ENCODE measurements around the gene CNKSR3. TPM values are rescaled to one million over a fixed set of nuclear protein-coding genes. Genes with fewer than 3 reads are reported as not detected.

Gene CNKSR3
- total and polyA plus RNA-seq, 7 experiments from 2014 or later = 0.01 to 0.17 (median 0.16) TPM; not detected in 4

GRCh38 chr6:154474648-154475428 lies 35.6 kb downstream of the CNKSR3 start:
- Mint-ChIP-seq H3K27me3 (peaks cover 0 to 8% (median 0%) of the 10 kb centered on the region in 5 donors), H3K36me3 (no peaks in the 10 kb centered on the region), H3K4me3 (no peak overlapping the region), H3K9me3 (peaks cover 0 to 10% (median 2%) of the 10 kb centered on the region in 11 donors), H3K4me1 (peaks cover 0 to 3% (median 0%) of the 10 kb centered on the region in 7 donors), H3K27ac (no peak overlapping the region)
- ChIA-PET CTCF (no interaction called here), POLR2A (no interaction called here)
- H3K4me3 ChIP-seq (ENCODE audit: low read length) = no peak overlapping the region
- H3K9me3 ChIP-seq (ENCODE audit: control insufficient read depth in 2 of 3, low read length in 3 of 3) = no peaks in the 10 kb centered on the region
- H3K4me1 ChIP-seq (ENCODE audit: control insufficient read depth in 2 of 2, insufficient read depth in 2 of 2, low read length in 2 of 2) = no peaks in the 10 kb centered on the region
- DNase-seq = no peak
- intact Hi-C loops (cut with micrococcal nuclease) = no loop called here
- no peaks in the 10 kb centered on the region for H3K36me3 ChIP-seq (ENCODE audit: control insufficient read depth in 2 of 3, insufficient read depth in 3 of 3, low read length in 3 of 3)
- no peak for ATAC-seq
- H3K27ac ChIP-seq (ENCODE audit: low read depth, low read length) = no peak overlapping the region
- no peaks in the 10 kb centered on the region for H3K27me3 ChIP-seq (ENCODE audit: control insufficient read depth in 2 of 2, insufficient read depth in 2 of 2, low read length in 2 of 2)

GRCh38 chr6:154473324-154473723 lies 37.2 kb downstream of the CNKSR3 start:
- Histone ChIP-seq H3K4me1 (ENCODE audit: control insufficient read depth in 2 of 2, insufficient read depth in 2 of 2, low read length in 2 of 2) (no peaks in the 10 kb centered on the region), H3K36me3 (ENCODE audit: control insufficient read depth in 2 of 3, insufficient read depth in 3 of 3, low read length in 3 of 3) (no peaks in the 10 kb centered on the region), H3K9me3 (ENCODE audit: control insufficient read depth in 2 of 3, low read length in 3 of 3) (no peaks in the 10 kb centered on the region), H3K27me3 (ENCODE audit: control insufficient read depth in 2 of 2, insufficient read depth in 2 of 2, low read length in 2 of 2) (no peaks in the 10 kb centered on the region), H3K4me3 (ENCODE audit: low read length) (no peak overlapping the region), H3K27ac (ENCODE audit: low read depth, low read length) (no peak overlapping the region)
- Mint-ChIP-seq H3K9me3 (peaks cover 0 to 15% (median 2%) of the 10 kb centered on the region in 11 donors), H3K36me3 (no peaks in the 10 kb centered on the region), H3K4me1 (peaks cover 0 to 2% (median 0%) of the 10 kb centered on the region in 7 donors), H3K27ac (no peak overlapping the region), H3K4me3 (no peak overlapping the region), H3K27me3 (peaks cover 0 to 8% (median 0%) of the 10 kb centered on the region in 5 donors)
- ATAC-seq = no peak
- CTCF ChIA-PET = no interaction called here
- intact Hi-C loops (cut with micrococcal nuclease) = no loop called here
- POLR2A ChIA-PET = no interaction called here
- DNase-seq = no peak

GRCh38 chr6:154471609-154472362 lies 38.7 kb downstream of the CNKSR3 start:
- Mint-ChIP-seq H3K27me3 (peaks cover 0 to 8% (median 0%) of the 10 kb centered on the region in 5 donors), H3K36me3 (no peaks in the 10 kb centered on the region), H3K27ac (no peak overlapping the region), H3K4me1 (no peaks in the 10 kb centered on the region), H3K4me3 (no peak overlapping the region), H3K9me3 (peaks cover 0 to 15% (median 2%) of the 10 kb centered on the region in 11 donors)
- Histone ChIP-seq H3K27me3 (ENCODE audit: control insufficient read depth in 2 of 2, insufficient read depth in 2 of 2, low read length in 2 of 2) (no peaks in the 10 kb centered on the region), H3K27ac (ENCODE audit: low read depth, low read length) (no peak overlapping the region), H3K36me3 (ENCODE audit: control insufficient read depth in 2 of 3, insufficient read depth in 3 of 3, low read length in 3 of 3) (no peaks in the 10 kb centered on the region), H3K4me3 (ENCODE audit: low read length) (no peak overlapping the region), H3K9me3 (ENCODE audit: control insufficient read depth in 2 of 3, low read length in 3 of 3) (no peaks in the 10 kb centered on the region), H3K4me1 (ENCODE audit: control insufficient read depth in 2 of 2, insufficient read depth in 2 of 2, low read length in 2 of 2) (no peaks in the 10 kb centered on the region)
- CTCF ChIA-PET = no interaction called here
- intact Hi-C loops (cut with micrococcal nuclease) = no loop called here
- POLR2A ChIA-PET = no interaction called here
- ATAC-seq (no peak), DNase-seq (no peak)

DNA sequence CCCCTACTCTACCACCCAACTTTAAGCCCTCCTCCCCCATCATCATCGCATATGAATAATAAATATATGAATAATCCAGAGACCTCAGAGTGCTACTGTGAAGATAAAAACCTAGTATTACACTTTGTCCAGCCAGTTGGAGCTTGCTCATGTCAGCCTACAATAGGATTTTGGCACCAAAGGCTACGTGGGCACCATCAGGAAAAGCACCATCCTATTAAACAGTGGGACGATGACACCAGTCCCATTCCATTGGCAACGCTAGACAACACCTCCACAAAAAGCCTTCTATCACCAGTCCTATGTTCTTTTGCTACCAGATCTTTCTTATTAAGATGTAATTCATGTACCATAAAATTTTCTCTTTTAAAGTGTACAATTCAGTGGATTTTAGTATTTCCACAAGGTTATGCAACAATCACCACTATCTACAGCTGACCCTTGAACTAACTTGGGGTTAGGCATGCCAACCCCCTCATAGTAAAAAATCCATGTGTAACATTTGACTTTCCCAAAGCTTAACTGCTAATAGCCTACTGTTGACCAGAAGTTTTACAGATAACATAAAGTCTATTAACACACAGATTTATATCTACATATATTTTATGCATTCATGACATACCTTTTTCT lies 41.1 kb downstream of the CNKSR3 start:
- Mint-ChIP-seq H3K4me1 (peaks cover 0 to 1% (median 0%) of the 10 kb centered on the region in 7 donors), H3K27ac (no peak overlapping the region), H3K4me3 (no peak overlapping the region), H3K27me3 (peaks cover 0 to 12% (median 0%) of the 10 kb centered on the region in 5 donors), H3K9me3 (peaks cover 0 to 15% (median 2%) of the 10 kb centered on the region in 11 donors), H3K36me3 (no peaks in the 10 kb centered on the region)
- Histone ChIP-seq H3K36me3 (ENCODE audit: control insufficient read depth in 2 of 3, insufficient read depth in 3 of 3, low read length in 3 of 3) (no peaks in the 10 kb centered on the region), H3K4me1 (ENCODE audit: control insufficient read depth in 2 of 2, insufficient read depth in 2 of 2, low read length in 2 of 2) (no peaks in the 10 kb centered on the region), H3K27me3 (ENCODE audit: control insufficient read depth in 2 of 2, insufficient read depth in 2 of 2, low read length in 2 of 2) (no peaks in the 10 kb centered on the region), H3K27ac (ENCODE audit: low read depth, low read length) (no peak overlapping the region), H3K4me3 (ENCODE audit: low read length) (no peak overlapping the region), H3K9me3 (ENCODE audit: control insufficient read depth in 2 of 3, low read length in 3 of 3) (no peaks in the 10 kb centered on the region)
- ATAC-seq (no peak), DNase-seq (no peak)
- intact Hi-C loops (cut with micrococcal nuclease) = no loop called here
- ChIA-PET CTCF (no interaction called here), POLR2A (no interaction called here)

GRCh38 chr6:154468760-154469159 lies 41.7 kb downstream of the CNKSR3 start:
- ChIA-PET CTCF (no interaction called here), POLR2A (no interaction called here)
- H3K36me3 Mint-ChIP-seq = no peaks in the 10 kb centered on the region
- intact Hi-C loops (cut with micrococcal nuclease) = no loop called here
- ATAC-seq = no peak
- H3K27ac Mint-ChIP-seq = no peak overlapping the region
- Histone ChIP-seq H3K4me1 (ENCODE audit: control insufficient read depth in 2 of 2, insufficient read depth in 2 of 2, low read length in 2 of 2) (no peaks in the 10 kb centered on the region), H3K9me3 (ENCODE audit: control insufficient read depth in 2 of 3, low read length in 3 of 3) (no peaks in the 10 kb centered on the region), H3K4me3 (ENCODE audit: low read length) (no peak overlapping the region), H3K36me3 (ENCODE audit: control insufficient read depth in 2 of 3, insufficient read depth in 3 of 3, low read length in 3 of 3) (no peaks in the 10 kb centered on the region), H3K27ac (ENCODE audit: low read depth, low read length) (no peak overlapping the region), H3K27me3 (ENCODE audit: control insufficient read depth in 2 of 2, insufficient read depth in 2 of 2, low read length in 2 of 2) (no peaks in the 10 kb centered on the region)
- H3K9me3 Mint-ChIP-seq = peaks cover 0 to 15% (median 2%) of the 10 kb centered on the region in 11 donors
- H3K4me1 Mint-ChIP-seq = peaks cover 0 to 1% (median 0%) of the 10 kb centered on the region in 7 donors
- peaks cover 0 to 12% (median 0%) of the 10 kb centered on the region in 5 donors for H3K27me3 Mint-ChIP-seq
- H3K4me3 Mint-ChIP-seq = no peak overlapping the region
- DNase-seq = no peak

- Histone ChIP-seq H3K27ac (ENCODE audit: low read depth, low read length) (no peak overlapping the region), H3K9me3 (ENCODE audit: control insufficient read depth in 2 of 3, low read length in 3 of 3) (no peaks in the 10 kb centered on the region), H3K4me1 (ENCODE audit: control insufficient read depth in 2 of 2, insufficient read depth in 2 of 2, low read length in 2 of 2) (no peaks in the 10 kb centered on the region), H3K4me3 (ENCODE audit: low read length) (no peak overlapping the region), H3K27me3 (ENCODE audit: control insufficient read depth in 2 of 2, insufficient read depth in 2 of 2, low read length in 2 of 2) (no peaks in the 10 kb centered on the region), H3K36me3 (ENCODE audit: control insufficient read depth in 2 of 3, insufficient read depth in 3 of 3, low read length in 3 of 3) (no peaks in the 10 kb centered on the region)
- Mint-ChIP-seq H3K36me3 (no peaks in the 10 kb centered on the region), H3K4me3 (no peak overlapping the region), H3K9me3 (peaks cover 0 to 15% (median 2%) of the 10 kb centered on the region in 11 donors), H3K4me1 (peaks cover 0 to 1% (median 0%) of the 10 kb centered on the region in 7 donors), H3K27me3 (peaks cover 0 to 5% (median 0%) of the 10 kb centered on the region in 5 donors), H3K27ac (no peak overlapping the region)
- no peak for DNase-seq
- no peak for ATAC-seq
- intact Hi-C loops (cut with micrococcal nuclease) = no loop called here
- ChIA-PET CTCF (no interaction called here), POLR2A (no interaction called here)
These were observed 43.4 kb downstream of the CNKSR3 start for GRCh38 chr6:154466971-154467679.

All from naive thymus-derived CD4-positive, alpha-beta T cell (primary cell).